ENCODE data around the gene S100A4. TPM values are rescaled to one million over a fixed set of nuclear protein-coding genes. Genes with fewer than 3 reads are reported as not detected.
"Not testable (repeated sequence)": the region's sequence is repeated elsewhere in the genome, so short reads cannot be mapped to it uniquely, and the experiment has no call there.

The S100A4 gene
- total RNA-seq, 1 experiment from 2014 or later, result 22.7 TPM

DNA sequence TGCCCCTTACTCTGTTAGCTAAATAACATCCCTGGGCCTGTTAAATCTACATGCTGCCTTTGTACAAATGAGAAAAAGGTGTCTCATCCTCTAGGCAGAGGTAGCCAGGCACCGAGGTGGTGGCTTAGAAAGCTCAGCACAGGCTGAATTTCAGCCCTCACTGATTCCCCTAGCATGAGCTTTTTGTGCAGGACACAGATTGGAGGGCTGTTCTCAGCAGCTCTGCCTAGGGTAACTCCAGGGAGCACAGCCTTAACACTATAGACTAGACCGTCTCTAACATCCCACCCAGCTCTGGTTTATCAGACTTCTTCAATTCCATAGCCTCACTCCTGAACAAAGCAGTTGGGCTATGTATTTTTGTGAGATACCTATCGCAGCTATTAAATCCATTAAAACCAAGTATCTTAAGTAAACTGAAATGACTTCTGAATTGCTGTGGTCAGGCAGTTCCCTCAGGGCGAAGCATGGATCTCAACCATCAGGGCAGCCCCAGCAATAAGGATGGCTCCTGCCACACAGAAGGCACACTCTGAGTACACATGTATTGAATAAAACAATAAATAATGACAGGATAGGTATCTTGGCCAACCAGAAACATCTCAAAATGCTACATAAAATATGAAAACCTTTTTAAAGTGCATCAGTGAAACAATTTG lies 24.7 kb downstream of the S100A4 start:
- Mint-ChIP-seq H3K27me3 (ENCODE audit: low read depth) (peaks cover 57% of the 10 kb centered on the region), H3K36me3 (peaks cover 7% of the 10 kb centered on the region), H3K4me3 (no peak overlapping the region), H3K4me1 (peaks cover 28% of the 10 kb centered on the region), H3K9me3 (peaks cover 9% of the 10 kb centered on the region), H3K27ac (no peak overlapping the region)
- ChIA-PET POLR2A (interaction anchor here (0.8 kb wide), 1 partner anchor 16 kb away, joined by 3 read pairs; no protein-coding TSS in a partner anchor), CTCF (interaction anchor here (1.0 to 6.8 kb wide), 9 partner anchors 10 to 165 kb away, joined by 3 to 55 read pairs (median 7); partner anchors contain the start of gene S100A13)
- TF ChIP-seq, protein P1, sequence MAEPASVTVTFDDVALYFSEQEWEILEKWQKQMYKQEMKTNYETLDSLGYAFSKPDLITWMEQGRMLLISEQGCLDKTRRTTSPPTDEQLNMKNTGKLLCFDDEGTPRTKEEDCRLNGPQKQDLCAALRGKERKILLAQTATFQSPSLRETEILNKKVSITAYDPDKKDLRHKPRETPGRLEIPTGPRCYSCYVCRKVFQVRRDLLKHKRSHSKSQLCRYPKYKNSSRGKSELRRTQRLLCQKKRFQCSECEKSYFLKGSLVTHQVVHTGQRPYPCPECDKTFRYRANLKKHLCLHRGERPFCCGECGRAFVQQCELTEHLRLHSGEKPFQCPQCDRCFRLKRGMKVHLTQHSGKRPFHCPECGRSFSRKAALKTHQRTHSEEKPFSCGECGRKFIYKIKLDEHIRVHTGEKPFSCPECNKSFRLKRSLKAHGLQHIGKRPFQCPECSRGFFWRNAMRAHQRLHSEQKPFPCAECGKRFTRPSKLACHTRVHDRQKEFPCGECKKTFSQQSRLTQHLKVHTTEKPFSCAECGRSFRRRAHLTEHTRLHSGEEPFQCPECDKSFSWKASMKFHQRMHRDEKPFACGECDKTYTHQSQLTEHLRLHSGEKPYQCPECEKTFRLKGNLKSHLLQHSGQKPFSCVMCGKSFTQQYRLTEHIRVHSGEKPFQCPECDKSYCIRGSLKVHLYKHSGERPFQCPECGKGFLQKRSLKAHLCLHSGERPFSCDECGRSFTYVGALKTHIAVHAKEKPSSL (CRISPR knock-in tag; conservative IDR thresholded peaks at IDR 0.05), result no peak
- TF ChIP-seq FOXJ3 (CRISPR knock-in tag; IDR thresholded peaks at IDR 0.05; ENCODE audit: borderline replicate concordance) (no peak), GTF2I (CRISPR knock-in tag; conservative IDR thresholded peaks at IDR 0.05) (no peak), MXD4 (CRISPR knock-in tag; IDR thresholded peaks at IDR 0.05; ENCODE audit: borderline replicate concordance) (no peak), TEAD4 (CRISPR knock-in tag; IDR thresholded peaks at IDR 0.05) (no peak), FOXK1 (CRISPR knock-in tag; IDR thresholded peaks at IDR 0.05) (no peak), ETV6 (CRISPR knock-in tag; IDR thresholded peaks at IDR 0.05) (no peak), SOX15 (CRISPR knock-in tag; IDR thresholded peaks at IDR 0.05) (no peak), OVOL2 (CRISPR knock-in tag; IDR thresholded peaks at IDR 0.05; ENCODE audit: borderline replicate concordance) (no peak), CREM (CRISPR knock-in tag; IDR thresholded peaks at IDR 0.05) (no peak), NFYB (CRISPR knock-in tag; conservative IDR thresholded peaks at IDR 0.05; ENCODE audit: low read depth) (no peak)
- TF ChIP-seq, protein P2, sequence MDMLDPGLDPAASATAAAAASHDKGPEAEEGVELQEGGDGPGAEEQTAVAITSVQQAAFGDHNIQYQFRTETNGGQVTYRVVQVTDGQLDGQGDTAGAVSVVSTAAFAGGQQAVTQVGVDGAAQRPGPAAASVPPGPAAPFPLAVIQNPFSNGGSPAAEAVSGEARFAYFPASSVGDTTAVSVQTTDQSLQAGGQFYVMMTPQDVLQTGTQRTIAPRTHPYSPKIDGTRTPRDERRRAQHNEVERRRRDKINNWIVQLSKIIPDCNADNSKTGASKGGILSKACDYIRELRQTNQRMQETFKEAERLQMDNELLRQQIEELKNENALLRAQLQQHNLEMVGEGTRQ (CRISPR knock-in tag; IDR thresholded peaks at IDR 0.05), result no peak
- TF ChIP-seq, protein P3, sequence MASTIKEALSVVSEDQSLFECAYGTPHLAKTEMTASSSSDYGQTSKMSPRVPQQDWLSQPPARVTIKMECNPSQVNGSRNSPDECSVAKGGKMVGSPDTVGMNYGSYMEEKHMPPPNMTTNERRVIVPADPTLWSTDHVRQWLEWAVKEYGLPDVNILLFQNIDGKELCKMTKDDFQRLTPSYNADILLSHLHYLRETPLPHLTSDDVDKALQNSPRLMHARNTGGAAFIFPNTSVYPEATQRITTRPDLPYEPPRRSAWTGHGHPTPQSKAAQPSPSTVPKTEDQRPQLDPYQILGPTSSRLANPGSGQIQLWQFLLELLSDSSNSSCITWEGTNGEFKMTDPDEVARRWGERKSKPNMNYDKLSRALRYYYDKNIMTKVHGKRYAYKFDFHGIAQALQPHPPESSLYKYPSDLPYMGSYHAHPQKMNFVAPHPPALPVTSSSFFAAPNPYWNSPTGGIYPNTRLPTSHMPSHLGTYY (CRISPR knock-in tag; IDR thresholded peaks at IDR 0.05), result no peak
- TF ChIP-seq, protein P4, sequence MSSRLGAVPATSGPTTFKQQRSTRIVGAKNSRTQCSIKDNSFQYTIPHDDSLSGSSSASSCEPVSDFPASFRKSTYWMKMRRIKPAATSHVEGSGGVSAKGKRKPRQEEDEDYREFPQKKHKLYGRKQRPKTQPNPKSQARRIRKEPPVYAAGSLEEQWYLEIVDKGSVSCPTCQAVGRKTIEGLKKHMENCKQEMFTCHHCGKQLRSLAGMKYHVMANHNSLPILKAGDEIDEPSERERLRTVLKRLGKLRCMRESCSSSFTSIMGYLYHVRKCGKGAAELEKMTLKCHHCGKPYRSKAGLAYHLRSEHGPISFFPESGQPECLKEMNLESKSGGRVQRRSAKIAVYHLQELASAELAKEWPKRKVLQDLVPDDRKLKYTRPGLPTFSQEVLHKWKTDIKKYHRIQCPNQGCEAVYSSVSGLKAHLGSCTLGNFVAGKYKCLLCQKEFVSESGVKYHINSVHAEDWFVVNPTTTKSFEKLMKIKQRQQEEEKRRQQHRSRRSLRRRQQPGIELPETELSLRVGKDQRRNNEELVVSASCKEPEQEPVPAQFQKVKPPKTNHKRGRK (CRISPR knock-in tag; IDR thresholded peaks at IDR 0.05; ENCODE audit: borderline replicate concordance), result no peak
- TF ChIP-seq, protein P5, sequence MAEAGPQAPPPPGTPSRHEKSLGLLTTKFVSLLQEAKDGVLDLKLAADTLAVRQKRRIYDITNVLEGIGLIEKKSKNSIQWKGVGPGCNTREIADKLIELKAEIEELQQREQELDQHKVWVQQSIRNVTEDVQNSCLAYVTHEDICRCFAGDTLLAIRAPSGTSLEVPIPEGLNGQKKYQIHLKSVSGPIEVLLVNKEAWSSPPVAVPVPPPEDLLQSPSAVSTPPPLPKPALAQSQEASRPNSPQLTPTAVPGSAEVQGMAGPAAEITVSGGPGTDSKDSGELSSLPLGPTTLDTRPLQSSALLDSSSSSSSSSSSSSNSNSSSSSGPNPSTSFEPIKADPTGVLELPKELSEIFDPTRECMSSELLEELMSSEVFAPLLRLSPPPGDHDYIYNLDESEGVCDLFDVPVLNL (CRISPR knock-in tag; IDR thresholded peaks at IDR 0.05; ENCODE audit: borderline replicate concordance, low read depth), result no peak
- no peak; the same call in 1 of the 2 replicates for ATAC-seq
- DNase-seq (ENCODE audit: low spot score), result no peak

DNA sequence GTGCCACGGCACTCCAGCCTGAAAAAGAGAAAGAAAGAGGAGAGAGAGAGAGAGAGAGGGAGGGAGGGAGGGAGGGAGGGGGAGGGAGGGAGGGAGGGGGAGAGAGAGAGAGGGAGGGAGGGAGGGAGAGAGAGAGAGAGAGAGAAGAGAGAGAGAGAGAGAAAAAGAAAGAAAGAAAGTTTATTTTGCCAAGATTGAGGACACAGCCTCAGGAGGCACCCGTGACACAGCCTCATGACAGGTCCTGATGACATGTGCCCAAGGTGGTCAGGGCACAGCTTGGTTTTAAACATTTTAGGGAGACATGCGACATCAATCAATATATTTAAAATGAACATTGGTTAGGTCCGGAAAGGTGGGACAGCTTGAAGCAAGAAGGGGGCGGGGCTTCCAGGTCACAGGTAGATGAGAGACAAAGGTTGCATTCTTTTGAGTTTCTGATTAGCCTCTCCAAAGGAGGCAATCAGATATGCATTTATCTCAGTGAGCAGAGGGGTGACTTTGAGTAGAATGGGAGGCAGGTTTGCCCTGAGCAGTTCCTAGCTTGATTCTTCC lies 25.4 kb downstream of the S100A4 start:
- H3K36me3 Mint-ChIP-seq; H3K4me3 Mint-ChIP-seq; ATAC-seq; H3K9me3 Mint-ChIP-seq; DNase-seq (ENCODE audit: low spot score); H3K27ac Mint-ChIP-seq: not testable (repeated sequence)
- Mint-ChIP-seq H3K27me3 (ENCODE audit: low read depth) (peaks cover 64% of the 10 kb centered on the region), H3K4me1 (peaks cover 22% of the 10 kb centered on the region)
- ChIA-PET CTCF (interaction anchor here (1.0 to 6.8 kb wide), 10 partner anchors 9 to 165 kb away, joined by 3 to 55 read pairs (median 6); partner anchors contain the start of gene S100A13), POLR2A (interaction anchor here (0.8 kb wide), 1 partner anchor 17 kb away, joined by 3 read pairs; no protein-coding TSS in a partner anchor)

Measured in WTC11 (cell line).